Measurements from ENCODE around the gene KRT7. TPM values are rescaled to one million over a fixed set of nuclear protein-coding genes. Genes with fewer than 3 reads are reported as not detected.

The KRT7 gene
- polyA plus RNA-seq, 3 donors: 35.1 to 109 (median 56.3) TPM

GRCh38 chr12:52294803-52295202 is 61.8 kb downstream of the KRT7 start:
- DNase-seq (ENCODE audit: low read depth in 3 of 3, low spot score in 2 of 3): no peak

DNA sequence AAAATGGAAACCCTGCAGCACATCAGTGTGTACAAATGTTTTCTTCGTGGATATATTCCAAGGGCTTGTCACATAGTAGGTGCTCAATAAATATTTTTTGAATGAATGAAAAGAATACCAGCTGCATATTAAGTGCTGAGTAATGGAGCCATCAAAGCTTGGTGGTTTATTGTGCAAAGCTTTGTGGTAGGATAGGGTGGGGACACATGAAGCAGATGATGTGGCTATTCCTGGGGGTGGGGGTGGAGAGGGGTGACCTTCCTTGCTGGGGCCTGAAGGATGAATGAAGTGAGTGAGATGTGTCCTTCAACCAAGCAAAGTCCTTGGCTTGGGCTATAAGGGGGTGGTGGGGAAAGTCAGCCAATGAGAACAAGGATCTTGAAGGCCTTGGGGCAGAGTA is 62.6 kb downstream of the KRT7 start:
- DNase-seq (ENCODE audit: low read depth in 3 of 3, low spot score in 2 of 3): no peak

DNA sequence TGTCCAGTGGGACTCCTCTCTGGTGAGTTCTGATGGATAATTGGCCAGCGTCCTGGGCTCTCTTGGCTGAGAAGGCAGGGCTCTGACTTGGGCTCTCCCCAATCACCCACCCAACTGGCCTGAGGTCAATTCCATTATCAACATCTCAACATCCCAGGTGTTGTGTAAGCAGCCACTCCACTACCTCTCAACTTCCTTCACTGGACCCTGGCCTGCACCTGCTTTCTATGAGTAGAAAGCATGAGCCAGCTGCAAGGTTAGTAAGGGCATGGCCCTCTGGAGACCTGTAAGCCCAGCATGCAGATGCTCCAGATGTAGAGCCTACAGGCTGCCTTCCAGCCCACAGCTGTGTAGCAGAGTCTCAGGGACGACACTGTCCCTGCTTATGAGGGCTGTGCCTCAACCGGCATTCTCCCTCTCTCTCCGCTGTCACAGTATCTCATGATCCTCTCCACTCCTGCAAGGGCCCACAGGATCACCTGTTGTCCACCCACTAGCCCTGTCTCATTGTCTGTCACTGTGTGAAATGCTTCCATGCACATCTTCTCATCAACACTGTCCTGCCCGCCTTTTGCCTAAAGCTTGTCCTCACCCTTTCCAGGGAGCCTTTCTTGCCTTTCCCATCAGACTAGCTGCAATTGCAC is 63.7 kb downstream of the KRT7 start:
- no peak for DNase-seq (ENCODE audit: low read depth in 3 of 3, low spot score in 2 of 3)

Other genes starting within 250 kb of the KRT7 start
- gene TAMALIN, start 226.3 kb upstream of the KRT7 start, polyA plus RNA-seq (ENCODE audit: insufficient read length in 3 of 3): 10 to 100 TPM; 15.7 to 16.5 (median 16.5) TPM
- 10 to 100 TPM in 2 of 3 donors, 1 to 10 TPM in 1; 10.0 to 52.2 (median 14.2) TPM for gene NR4A1, start 181.8 kb upstream of the KRT7 start, polyA plus RNA-seq (ENCODE audit: insufficient read length in 3 of 3)
- 10 to 100 TPM; 24.9 to 31.9 (median 30.5) TPM for gene ATG101, start 163.3 kb upstream of the KRT7 start, polyA plus RNA-seq (ENCODE audit: insufficient read length in 3 of 3)
- gene SMIM41, start 153.5 kb upstream of the KRT7 start, polyA plus RNA-seq (ENCODE audit: insufficient read length in 3 of 3): under 1 TPM; 0.36 to 0.96 (median 0.39) TPM
- gene KRT80, start 41.2 kb upstream of the KRT7 start, polyA plus RNA-seq (ENCODE audit: insufficient read length in 3 of 3): under 1 TPM; 0.64 to 0.89 (median 0.76) TPM
- not detected for gene KRT86, start 41.4 kb downstream of the KRT7 start, polyA plus RNA-seq (ENCODE audit: insufficient read length in 3 of 3)
- gene KRT81, start 58.3 kb downstream of the KRT7 start, polyA plus RNA-seq (ENCODE audit: insufficient read length in 3 of 3): not detected
- not detected for gene KRT83, start 88.2 kb downstream of the KRT7 start, polyA plus RNA-seq (ENCODE audit: insufficient read length in 3 of 3)
- not detected for gene KRT85, start 134.2 kb downstream of the KRT7 start, polyA plus RNA-seq (ENCODE audit: insufficient read length in 3 of 3)
- gene KRT84, start 152.4 kb downstream of the KRT7 start, polyA plus RNA-seq (ENCODE audit: insufficient read length in 3 of 3): not detected
- gene KRT82, start 173.1 kb downstream of the KRT7 start, polyA plus RNA-seq (ENCODE audit: insufficient read length in 3 of 3): not detected
- not detected for gene KRT75, start 201.1 kb downstream of the KRT7 start, polyA plus RNA-seq (ENCODE audit: insufficient read length in 3 of 3)
- gene KRT6B, start 218.9 kb downstream of the KRT7 start, polyA plus RNA-seq (ENCODE audit: insufficient read length in 3 of 3): not detected
- not detected for gene KRT6C, start 240.6 kb downstream of the KRT7 start, polyA plus RNA-seq (ENCODE audit: insufficient read length in 3 of 3)